Liver (tissue), 3 donors: ENCODE data around the gene CDK5.

Experiments used
- RXRA ChIP-seq, 2 donors: IDR thresholded peaks; 2 replicates each; pipeline ENCODE4 v1.6.1; 2017 to 2018; ENCODE audit warnings: antibody characterized with exemption in 2 of 2, mild to moderate bottlenecking in 1 of 2
- TAF1 ChIP-seq: conservative IDR thresholded peaks from 2 replicates; pipeline ENCODE4 v1.6.1; 2016; ENCODE audit warnings: antibody characterized with exemption, mild to moderate bottlenecking
- TF ChIP-seq, protein P1 (sequence below): fragments of 150-350 bp; IDR thresholded peaks from 2 replicates; pipeline ENCODE4 v1.5.1; 2017; ENCODE audit warnings: improper control_type of control experiment, low read depth, low read length; ENCODE audit not compliant: missing input control
- TF ChIP-seq, protein P2 (sequence below): IDR thresholded peaks from 2 replicates; pipeline ENCODE4 v1.6.1; 2016; ENCODE audit warnings: antibody characterized with exemption, mild to moderate bottlenecking
- TF ChIP-seq, protein P3 (sequence below): IDR thresholded peaks from 2 replicates; pipeline ENCODE4 v1.6.1; 2016; ENCODE audit warnings: antibody characterized with exemption
- donor health status: healthy.
- donor health status: healthy.

DNA sequence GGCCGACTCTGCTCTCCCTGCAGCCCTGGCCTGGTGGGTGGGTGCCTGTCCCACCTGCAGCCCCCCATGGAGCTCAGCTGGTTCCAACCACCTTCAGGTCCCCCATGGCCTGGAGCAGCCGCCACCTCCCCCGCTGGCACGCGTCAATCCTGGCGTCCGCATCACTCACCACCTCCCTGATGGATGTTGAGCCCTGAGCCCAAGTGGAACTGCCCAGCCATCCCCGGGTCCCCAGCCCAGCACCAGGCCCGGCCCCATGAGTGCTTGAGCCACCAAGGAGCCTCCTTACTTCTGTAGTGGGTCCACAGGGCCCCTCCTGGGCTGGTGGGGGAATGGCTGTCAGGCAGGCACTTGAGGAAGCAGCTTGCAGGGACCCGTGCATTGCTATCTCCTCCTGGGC lies 43.2 kb upstream of the CDK5 start:
- no peak for TF ChIP-seq TAF1
- TF ChIP-seq, protein P1, sequence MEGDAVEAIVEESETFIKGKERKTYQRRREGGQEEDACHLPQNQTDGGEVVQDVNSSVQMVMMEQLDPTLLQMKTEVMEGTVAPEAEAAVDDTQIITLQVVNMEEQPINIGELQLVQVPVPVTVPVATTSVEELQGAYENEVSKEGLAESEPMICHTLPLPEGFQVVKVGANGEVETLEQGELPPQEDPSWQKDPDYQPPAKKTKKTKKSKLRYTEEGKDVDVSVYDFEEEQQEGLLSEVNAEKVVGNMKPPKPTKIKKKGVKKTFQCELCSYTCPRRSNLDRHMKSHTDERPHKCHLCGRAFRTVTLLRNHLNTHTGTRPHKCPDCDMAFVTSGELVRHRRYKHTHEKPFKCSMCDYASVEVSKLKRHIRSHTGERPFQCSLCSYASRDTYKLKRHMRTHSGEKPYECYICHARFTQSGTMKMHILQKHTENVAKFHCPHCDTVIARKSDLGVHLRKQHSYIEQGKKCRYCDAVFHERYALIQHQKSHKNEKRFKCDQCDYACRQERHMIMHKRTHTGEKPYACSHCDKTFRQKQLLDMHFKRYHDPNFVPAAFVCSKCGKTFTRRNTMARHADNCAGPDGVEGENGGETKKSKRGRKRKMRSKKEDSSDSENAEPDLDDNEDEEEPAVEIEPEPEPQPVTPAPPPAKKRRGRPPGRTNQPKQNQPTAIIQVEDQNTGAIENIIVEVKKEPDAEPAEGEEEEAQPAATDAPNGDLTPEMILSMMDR: no peak
- TF ChIP-seq, protein P2, sequence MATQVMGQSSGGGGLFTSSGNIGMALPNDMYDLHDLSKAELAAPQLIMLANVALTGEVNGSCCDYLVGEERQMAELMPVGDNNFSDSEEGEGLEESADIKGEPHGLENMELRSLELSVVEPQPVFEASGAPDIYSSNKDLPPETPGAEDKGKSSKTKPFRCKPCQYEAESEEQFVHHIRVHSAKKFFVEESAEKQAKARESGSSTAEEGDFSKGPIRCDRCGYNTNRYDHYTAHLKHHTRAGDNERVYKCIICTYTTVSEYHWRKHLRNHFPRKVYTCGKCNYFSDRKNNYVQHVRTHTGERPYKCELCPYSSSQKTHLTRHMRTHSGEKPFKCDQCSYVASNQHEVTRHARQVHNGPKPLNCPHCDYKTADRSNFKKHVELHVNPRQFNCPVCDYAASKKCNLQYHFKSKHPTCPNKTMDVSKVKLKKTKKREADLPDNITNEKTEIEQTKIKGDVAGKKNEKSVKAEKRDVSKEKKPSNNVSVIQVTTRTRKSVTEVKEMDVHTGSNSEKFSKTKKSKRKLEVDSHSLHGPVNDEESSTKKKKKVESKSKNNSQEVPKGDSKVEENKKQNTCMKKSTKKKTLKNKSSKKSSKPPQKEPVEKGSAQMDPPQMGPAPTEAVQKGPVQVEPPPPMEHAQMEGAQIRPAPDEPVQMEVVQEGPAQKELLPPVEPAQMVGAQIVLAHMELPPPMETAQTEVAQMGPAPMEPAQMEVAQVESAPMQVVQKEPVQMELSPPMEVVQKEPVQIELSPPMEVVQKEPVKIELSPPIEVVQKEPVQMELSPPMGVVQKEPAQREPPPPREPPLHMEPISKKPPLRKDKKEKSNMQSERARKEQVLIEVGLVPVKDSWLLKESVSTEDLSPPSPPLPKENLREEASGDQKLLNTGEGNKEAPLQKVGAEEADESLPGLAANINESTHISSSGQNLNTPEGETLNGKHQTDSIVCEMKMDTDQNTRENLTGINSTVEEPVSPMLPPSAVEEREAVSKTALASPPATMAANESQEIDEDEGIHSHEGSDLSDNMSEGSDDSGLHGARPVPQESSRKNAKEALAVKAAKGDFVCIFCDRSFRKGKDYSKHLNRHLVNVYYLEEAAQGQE: no peak
- TF ChIP-seq RXRA (IDR thresholded peaks at IDR 0.05): no peak
- TF ChIP-seq, protein P3, sequence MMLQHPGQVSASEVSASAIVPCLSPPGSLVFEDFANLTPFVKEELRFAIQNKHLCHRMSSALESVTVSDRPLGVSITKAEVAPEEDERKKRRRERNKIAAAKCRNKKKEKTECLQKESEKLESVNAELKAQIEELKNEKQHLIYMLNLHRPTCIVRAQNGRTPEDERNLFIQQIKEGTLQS: no peak
